Measurements from ENCODE around the gene STX3. TPM values are rescaled to one million over a fixed set of nuclear protein-coding genes. Genes with fewer than 3 reads are reported as not detected.

Gene STX3
- total RNA-seq, 1 donor from 2014 or later: 42.1 TPM

DNA sequence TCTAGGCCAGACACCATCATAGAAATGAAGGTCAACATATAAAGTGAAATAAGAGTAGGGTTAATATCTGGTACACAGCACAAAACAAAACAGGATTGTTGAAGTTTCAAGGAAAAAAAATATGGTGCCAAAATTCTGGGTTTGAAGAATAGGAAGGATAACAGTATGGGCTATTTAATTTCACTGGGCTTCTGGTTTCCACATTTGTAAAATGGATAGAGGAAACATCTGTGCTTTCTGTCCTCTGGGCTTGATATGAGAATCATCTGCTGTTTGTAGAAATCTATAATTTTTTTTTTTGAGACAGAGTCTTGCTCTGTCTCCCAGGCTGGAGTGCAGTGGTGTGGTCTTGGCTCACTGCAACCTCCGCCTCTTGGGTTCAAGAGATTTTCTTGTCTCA, 27.8 kb upstream of the STX3 start:
- DNase-seq: no peak
- no peak overlapping the region for H3K27ac Mint-ChIP-seq (ENCODE audit: unreplicated experiment)
- no peaks in the 10 kb centered on the region for H3K4me1 Mint-ChIP-seq (ENCODE audit: low read depth, unreplicated experiment)
- TF ChIP-seq, protein P1, sequence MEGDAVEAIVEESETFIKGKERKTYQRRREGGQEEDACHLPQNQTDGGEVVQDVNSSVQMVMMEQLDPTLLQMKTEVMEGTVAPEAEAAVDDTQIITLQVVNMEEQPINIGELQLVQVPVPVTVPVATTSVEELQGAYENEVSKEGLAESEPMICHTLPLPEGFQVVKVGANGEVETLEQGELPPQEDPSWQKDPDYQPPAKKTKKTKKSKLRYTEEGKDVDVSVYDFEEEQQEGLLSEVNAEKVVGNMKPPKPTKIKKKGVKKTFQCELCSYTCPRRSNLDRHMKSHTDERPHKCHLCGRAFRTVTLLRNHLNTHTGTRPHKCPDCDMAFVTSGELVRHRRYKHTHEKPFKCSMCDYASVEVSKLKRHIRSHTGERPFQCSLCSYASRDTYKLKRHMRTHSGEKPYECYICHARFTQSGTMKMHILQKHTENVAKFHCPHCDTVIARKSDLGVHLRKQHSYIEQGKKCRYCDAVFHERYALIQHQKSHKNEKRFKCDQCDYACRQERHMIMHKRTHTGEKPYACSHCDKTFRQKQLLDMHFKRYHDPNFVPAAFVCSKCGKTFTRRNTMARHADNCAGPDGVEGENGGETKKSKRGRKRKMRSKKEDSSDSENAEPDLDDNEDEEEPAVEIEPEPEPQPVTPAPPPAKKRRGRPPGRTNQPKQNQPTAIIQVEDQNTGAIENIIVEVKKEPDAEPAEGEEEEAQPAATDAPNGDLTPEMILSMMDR (IDR thresholded peaks at IDR 0.05; ENCODE audit: partially characterized antibody, unreplicated experiment): no peak
- no peaks in the 10 kb centered on the region for H3K9me3 Mint-ChIP-seq (ENCODE audit: unreplicated experiment)
- no peak overlapping the region for H3K4me3 Mint-ChIP-seq (ENCODE audit: unreplicated experiment)
- H3K27me3 Mint-ChIP-seq (ENCODE audit: unreplicated experiment): no peaks in the 10 kb centered on the region
- H3K36me3 Mint-ChIP-seq (ENCODE audit: unreplicated experiment): no peaks in the 10 kb centered on the region

DNA sequence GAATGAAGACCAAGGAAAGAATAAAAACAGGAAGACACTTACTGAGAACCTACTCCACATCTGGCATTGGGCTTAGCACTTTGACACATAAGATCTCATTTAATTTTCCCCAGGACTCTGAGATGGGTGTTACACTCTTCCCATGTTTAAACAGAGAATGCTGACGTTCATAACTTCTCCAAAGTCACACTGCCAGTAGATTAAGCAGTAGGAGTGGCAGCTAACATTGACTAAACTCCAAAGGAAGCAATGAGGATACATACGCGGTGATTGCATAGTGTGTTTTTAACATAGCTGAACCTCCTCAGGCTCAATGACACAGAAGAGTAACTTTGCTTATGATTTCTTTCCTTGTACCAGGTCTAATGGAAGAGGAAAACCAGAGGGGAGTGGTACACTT, 27.0 kb upstream of the STX3 start:
- no peak for DNase-seq
- no peak overlapping the region for H3K27ac Mint-ChIP-seq (ENCODE audit: unreplicated experiment)
- H3K9me3 Mint-ChIP-seq (ENCODE audit: unreplicated experiment): no peaks in the 10 kb centered on the region
- TF ChIP-seq, protein P1 (IDR thresholded peaks at IDR 0.05; ENCODE audit: partially characterized antibody, unreplicated experiment): no peak
- H3K4me1 Mint-ChIP-seq (ENCODE audit: low read depth, unreplicated experiment): no peaks in the 10 kb centered on the region
- H3K27me3 Mint-ChIP-seq (ENCODE audit: unreplicated experiment): no peaks in the 10 kb centered on the region
- H3K36me3 Mint-ChIP-seq (ENCODE audit: unreplicated experiment): no peaks in the 10 kb centered on the region
- H3K4me3 Mint-ChIP-seq (ENCODE audit: unreplicated experiment): no peak overlapping the region

DNA sequence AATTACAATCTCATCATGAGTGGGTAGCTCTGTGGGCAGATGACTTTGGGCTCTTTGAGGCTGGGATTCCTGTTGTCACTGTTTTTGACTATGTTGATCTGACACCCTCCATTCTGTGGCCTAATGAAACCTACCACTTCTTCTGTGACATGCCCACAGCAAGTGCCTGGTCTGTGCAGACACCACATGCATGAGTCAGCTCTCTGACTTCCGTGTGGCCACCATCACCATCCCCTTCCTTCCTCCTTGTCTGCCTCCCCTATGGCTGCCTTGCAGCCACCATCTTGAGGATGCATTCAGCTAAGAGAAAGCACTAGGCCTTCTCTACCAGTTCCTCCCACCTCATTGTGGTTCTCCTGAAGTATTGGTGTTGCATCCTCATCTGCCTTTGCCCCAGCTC, 26.3 kb upstream of the STX3 start:
- no peak for DNase-seq
- Mint-ChIP-seq H3K4me3 (ENCODE audit: unreplicated experiment) (no peak overlapping the region), H3K9me3 (ENCODE audit: unreplicated experiment) (no peaks in the 10 kb centered on the region), H3K27me3 (ENCODE audit: unreplicated experiment) (no peaks in the 10 kb centered on the region), H3K4me1 (ENCODE audit: low read depth, unreplicated experiment) (no peaks in the 10 kb centered on the region), H3K27ac (ENCODE audit: unreplicated experiment) (no peak overlapping the region), H3K36me3 (ENCODE audit: unreplicated experiment) (no peaks in the 10 kb centered on the region)
- TF ChIP-seq, protein P1 (IDR thresholded peaks at IDR 0.05; ENCODE audit: partially characterized antibody, unreplicated experiment): no peak

DNA sequence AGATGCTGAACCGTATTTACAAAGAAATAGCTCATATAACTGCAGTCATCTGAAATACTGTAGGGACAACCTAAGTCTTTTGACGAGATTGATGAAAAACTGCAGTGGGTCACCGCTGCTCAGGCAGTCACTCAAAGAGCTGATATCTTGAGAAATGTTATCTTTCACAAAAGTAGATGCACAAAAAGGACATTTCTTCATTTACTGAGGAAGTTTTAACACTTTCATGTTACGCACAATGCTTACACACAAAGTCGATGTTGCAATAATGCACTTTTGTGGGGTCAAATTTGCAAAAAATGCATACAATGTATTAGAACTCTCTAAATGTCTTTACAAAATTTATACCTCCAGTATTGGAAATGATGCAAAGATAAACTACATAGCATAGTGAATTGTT, 25.3 kb upstream of the STX3 start:
- Mint-ChIP-seq H3K9me3 (ENCODE audit: unreplicated experiment) (no peaks in the 10 kb centered on the region), H3K4me3 (ENCODE audit: unreplicated experiment) (no peak overlapping the region), H3K4me1 (ENCODE audit: low read depth, unreplicated experiment) (no peaks in the 10 kb centered on the region), H3K27me3 (ENCODE audit: unreplicated experiment) (no peaks in the 10 kb centered on the region), H3K27ac (ENCODE audit: unreplicated experiment) (no peak overlapping the region), H3K36me3 (ENCODE audit: unreplicated experiment) (no peaks in the 10 kb centered on the region)
- TF ChIP-seq, protein P1 (IDR thresholded peaks at IDR 0.05; ENCODE audit: partially characterized antibody, unreplicated experiment): no peak
- no peak for DNase-seq

DNA sequence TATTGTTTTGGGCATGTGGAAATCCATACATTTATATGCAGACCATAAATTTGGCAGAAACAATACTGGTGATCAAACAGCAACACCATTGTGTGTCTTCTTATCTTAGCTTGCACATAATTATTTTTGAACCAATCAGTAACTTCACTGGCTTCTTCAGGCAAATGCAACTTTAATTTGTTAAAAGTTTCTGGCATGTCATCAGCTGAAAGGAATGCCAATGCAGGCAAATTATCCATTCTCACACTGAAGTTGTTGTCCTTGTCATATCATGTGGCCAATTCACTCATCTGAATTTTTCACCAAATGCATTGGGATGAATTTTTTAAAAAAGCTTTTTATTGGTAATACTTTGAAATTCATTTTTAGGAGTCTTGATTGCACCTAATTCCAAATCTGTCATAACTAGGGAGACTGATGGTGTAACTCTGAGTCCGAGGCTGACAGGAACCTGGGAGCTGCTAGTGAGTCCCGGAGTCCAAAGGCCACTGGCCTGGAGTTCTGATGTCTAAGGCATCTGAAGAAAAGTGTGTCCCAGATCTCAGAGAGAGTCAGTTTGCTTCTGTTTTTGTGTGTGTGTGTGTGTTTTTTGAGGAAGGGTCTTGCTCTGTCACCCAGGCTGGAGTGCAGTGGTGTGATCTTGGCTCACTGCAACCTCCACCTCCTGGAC, 24.1 kb upstream of the STX3 start:
- Mint-ChIP-seq H3K9me3 (ENCODE audit: unreplicated experiment) (no peaks in the 10 kb centered on the region), H3K4me1 (ENCODE audit: low read depth, unreplicated experiment) (no peaks in the 10 kb centered on the region), H3K27ac (ENCODE audit: unreplicated experiment) (no peak overlapping the region), H3K4me3 (ENCODE audit: unreplicated experiment) (no peak overlapping the region), H3K27me3 (ENCODE audit: unreplicated experiment) (no peaks in the 10 kb centered on the region), H3K36me3 (ENCODE audit: unreplicated experiment) (no peaks in the 10 kb centered on the region)
- no peak for DNase-seq
- TF ChIP-seq, protein P1 (IDR thresholded peaks at IDR 0.05; ENCODE audit: partially characterized antibody, unreplicated experiment): no peak

Measured in glutamatergic neuron (in vitro differentiated cells).